PFSK-1 (cell line): Measurements from ENCODE around the gene TRDN.

Source experiments
- POLR2AphosphoS5 ChIP-seq: IDR thresholded peaks from 2 replicates; pipeline ENCODE4 v1.6.1; 2012; ENCODE audit warnings: low read depth, mild to moderate bottlenecking, control low read depth, low read length, moderate library complexity
- REST ChIP-seq, 2 experiments: IDR thresholded peaks; 2 replicates each; pipeline versions ENCODE4 v1.6.1 to v1.8.0; 2011 to 2012; ENCODE audit warnings: low read depth in 2 of 2, low read length in 2 of 2, control low read depth in 1 of 2, inconsistent platforms in 1 of 2, mild to moderate bottlenecking in 1 of 2, moderate library complexity in 1 of 2; ENCODE audit not compliant: insufficient read depth in 1 of 2
- SIN3A ChIP-seq: IDR thresholded peaks from 2 replicates; pipeline ENCODE4 v1.6.1; 2012; ENCODE audit warnings: mild to moderate bottlenecking, low read length, moderate library complexity, borderline replicate concordance; ENCODE audit not compliant: insufficient read depth
- TAF1 ChIP-seq: IDR thresholded peaks from 2 replicates; pipeline ENCODE4 v1.6.1; 2012; ENCODE audit warnings: low read length, control low read depth, borderline replicate concordance; ENCODE audit not compliant: insufficient read depth

GRCh38 chr6:123503619-123504018, 133.1 kb downstream of the TRDN start:
- TF ChIP-seq SIN3A, result no peak
- no peak for TF ChIP-seq TAF1
- TF ChIP-seq POLR2AphosphoS5, result no peak
- TF ChIP-seq REST (IDR thresholded peaks at IDR 0.05; ENCODE audit: insufficient read depth in 1 of 2, low read depth in 2 of 2, low read length in 2 of 2), result no peak
